ENCODE data around the gene TIGAR. TPM values are rescaled to one million over a fixed set of nuclear protein-coding genes. Genes with fewer than 3 reads are reported as not detected.

The TIGAR gene
- total and polyA plus RNA-seq, 2 donors (not counting 1 experiment from before 2014, with no cell fraction given): 2.3 to 6.6 TPM

DNA sequence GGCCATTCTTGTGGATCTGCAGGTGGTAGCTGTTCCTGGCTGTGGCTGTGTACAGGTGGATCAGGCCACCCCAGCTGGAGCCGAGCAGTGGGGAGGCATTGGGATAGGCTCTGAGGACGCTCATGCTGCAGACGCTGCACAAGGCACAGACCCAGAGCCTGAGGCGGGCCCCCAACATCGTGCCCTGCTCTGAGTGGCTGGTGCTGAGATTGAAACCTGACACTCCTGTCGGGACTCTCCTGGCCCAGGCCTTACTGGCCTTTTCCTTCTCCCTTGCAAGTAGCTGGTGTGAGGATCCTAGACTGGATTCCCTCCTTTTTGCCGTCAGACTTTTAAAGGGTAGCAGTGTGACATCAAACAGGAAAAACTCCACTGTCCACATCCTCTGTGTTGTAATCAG, 58.4 kb downstream of the TIGAR start, which contains the start of gene FGF23:
Gene FGF23 (minus strand): TSS at position 308 of the 400 bp plus-strand sequence. CDS start 130 bp downstream, at position 178.
- Histone ChIP-seq H3K4me1 (ENCODE audit: control insufficient read depth in 2 of 2, insufficient read depth in 2 of 2, low read length in 2 of 2) (no peaks in the 10 kb centered on the region), H3K4me2 (replicated peaks; ENCODE audit: low read depth, low read length, poor library complexity, severe bottlenecking) (no peak within 1 kb of the TSS), H3K36me3 (replicated peaks in 1 of 2; ENCODE audit: control extremely low read depth in 1 of 2, control insufficient read depth in 1 of 2, extremely low read depth in 1 of 2, insufficient read depth in 2 of 2, low read length in 1 of 2) (no peaks in the 10 kb centered on the region), H3K4me3 (ENCODE audit: control extremely low read depth in 1 of 5, extremely low read depth in 1 of 5, insufficient read depth in 1 of 5, low read depth in 2 of 5, low read length in 4 of 5) (no peak within 1 kb of the TSS), H3K9me3 (ENCODE audit: control extremely low read depth in 1 of 3, control insufficient read depth in 2 of 3, insufficient read depth in 1 of 3, low read length in 2 of 3) (no peaks in the 10 kb centered on the region), H4K20me1 (ENCODE audit: control insufficient read depth, insufficient read depth, low read length, poor library complexity, severe bottlenecking) (no peaks in the 10 kb centered on the region), H3K79me2 (ENCODE audit: control insufficient read depth, insufficient read depth, low read length) (no peaks in the 10 kb centered on the region), H3K9ac (ENCODE audit: low read length) (no peak within 1 kb of the TSS), H2AFZ (ENCODE audit: insufficient read depth, low read depth, low read length, poor library complexity, severe bottlenecking) (no peak within 1 kb of the TSS), H3K27ac (ENCODE audit: low read length in 2 of 2) (no peak within 1 kb of the TSS), H3K27me3 (replicated peaks in 1 of 4; ENCODE audit: control extremely low read depth in 1 of 4, control insufficient read depth in 3 of 4, insufficient read depth in 4 of 4, low read length in 3 of 4) (peaks cover 0 to 13% (median 10%) of the 10 kb centered on the region in 4 experiments)
- no peak for DNase-seq
- ChIA-PET POLR2A (no interaction called here), CTCF (no interaction called here)
- 50% methylated on average over 6 of the region's 7 CpGs for WGBS (ENCODE audit: insufficient coverage)
- intact Hi-C loops (cut with micrococcal nuclease): no loop called here
- no peak within 1 kb of the TSS for H3K27ac Mint-ChIP-seq
- no peaks in the 10 kb centered on the region for H3K4me1 Mint-ChIP-seq
- ATAC-seq (ENCODE audit: low read depth): no peak
- TF ChIP-seq, protein P1, sequence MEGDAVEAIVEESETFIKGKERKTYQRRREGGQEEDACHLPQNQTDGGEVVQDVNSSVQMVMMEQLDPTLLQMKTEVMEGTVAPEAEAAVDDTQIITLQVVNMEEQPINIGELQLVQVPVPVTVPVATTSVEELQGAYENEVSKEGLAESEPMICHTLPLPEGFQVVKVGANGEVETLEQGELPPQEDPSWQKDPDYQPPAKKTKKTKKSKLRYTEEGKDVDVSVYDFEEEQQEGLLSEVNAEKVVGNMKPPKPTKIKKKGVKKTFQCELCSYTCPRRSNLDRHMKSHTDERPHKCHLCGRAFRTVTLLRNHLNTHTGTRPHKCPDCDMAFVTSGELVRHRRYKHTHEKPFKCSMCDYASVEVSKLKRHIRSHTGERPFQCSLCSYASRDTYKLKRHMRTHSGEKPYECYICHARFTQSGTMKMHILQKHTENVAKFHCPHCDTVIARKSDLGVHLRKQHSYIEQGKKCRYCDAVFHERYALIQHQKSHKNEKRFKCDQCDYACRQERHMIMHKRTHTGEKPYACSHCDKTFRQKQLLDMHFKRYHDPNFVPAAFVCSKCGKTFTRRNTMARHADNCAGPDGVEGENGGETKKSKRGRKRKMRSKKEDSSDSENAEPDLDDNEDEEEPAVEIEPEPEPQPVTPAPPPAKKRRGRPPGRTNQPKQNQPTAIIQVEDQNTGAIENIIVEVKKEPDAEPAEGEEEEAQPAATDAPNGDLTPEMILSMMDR (IDR thresholded peaks at IDR 0.05): no peak
- no peak for TF ChIP-seq EZH2 (IDR thresholded peaks at IDR 0.05; ENCODE audit: borderline replicate concordance, insufficient read depth, low read depth, low read length, poor library complexity, severe bottlenecking)
- H3K4me3 Mint-ChIP-seq: no peak within 1 kb of the TSS
- H3K27me3 Mint-ChIP-seq: peaks cover 44% of the 10 kb centered on the region
- H3K9me3 Mint-ChIP-seq (ENCODE audit: insufficient read depth): no peaks in the 10 kb centered on the region

DNA sequence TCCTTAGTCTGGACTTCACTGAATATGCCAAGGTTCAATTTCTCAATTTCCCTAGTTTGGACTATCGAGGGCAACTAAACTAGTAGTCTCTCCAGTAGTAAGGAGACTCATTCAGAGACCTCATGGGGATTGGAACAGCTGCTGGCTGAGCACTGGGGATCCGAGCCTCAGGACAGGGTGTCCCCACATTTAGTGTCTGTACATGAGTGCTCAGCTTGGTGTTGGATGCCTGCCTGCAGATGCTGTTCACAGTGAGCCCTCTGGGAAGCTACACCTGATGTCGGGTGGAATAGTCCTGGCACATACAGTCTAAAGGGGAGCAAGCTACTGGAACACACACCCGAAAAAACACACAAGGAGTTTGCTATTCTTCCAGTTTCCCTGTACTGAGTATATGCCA, 59.3 kb downstream of the TIGAR start:
- H3K4me3 ChIP-seq (ENCODE audit: control extremely low read depth in 1 of 5, extremely low read depth in 1 of 5, insufficient read depth in 1 of 5, low read depth in 2 of 5, low read length in 4 of 5): no peak overlapping the region
- H3K27me3 Mint-ChIP-seq: peaks cover 37% of the 10 kb centered on the region
- no peak for ATAC-seq (ENCODE audit: low read depth)
- intact Hi-C loops (cut with micrococcal nuclease): no loop called here
- H3K4me3 Mint-ChIP-seq: no peak overlapping the region
- no peaks in the 10 kb centered on the region for H3K79me2 ChIP-seq (ENCODE audit: control insufficient read depth, insufficient read depth, low read length)
- no peak overlapping the region for H3K27ac Mint-ChIP-seq
- H3K4me2 ChIP-seq (replicated peaks; ENCODE audit: low read depth, low read length, poor library complexity, severe bottlenecking): no peak overlapping the region
- TF ChIP-seq EZH2 (IDR thresholded peaks at IDR 0.05; ENCODE audit: borderline replicate concordance, insufficient read depth, low read depth, low read length, poor library complexity, severe bottlenecking): no peak
- TF ChIP-seq, protein P1 (IDR thresholded peaks at IDR 0.05): no peak
- H3K9me3 ChIP-seq (ENCODE audit: control extremely low read depth in 1 of 3, control insufficient read depth in 2 of 3, insufficient read depth in 1 of 3, low read length in 2 of 3): no peaks in the 10 kb centered on the region
- POLR2A ChIA-PET: no interaction called here
- H3K27ac ChIP-seq (ENCODE audit: low read length in 2 of 2): no peak overlapping the region
- H3K9ac ChIP-seq (ENCODE audit: low read length): no peak overlapping the region
- no peaks in the 10 kb centered on the region for H3K36me3 ChIP-seq (replicated peaks in 1 of 2; ENCODE audit: control extremely low read depth in 1 of 2, control insufficient read depth in 1 of 2, extremely low read depth in 1 of 2, insufficient read depth in 2 of 2, low read length in 1 of 2)
- DNase-seq: no peak
- CTCF ChIA-PET: no interaction called here
- H2AFZ ChIP-seq (ENCODE audit: insufficient read depth, low read depth, low read length, poor library complexity, severe bottlenecking): no peak overlapping the region
- H4K20me1 ChIP-seq (ENCODE audit: control insufficient read depth, insufficient read depth, low read length, poor library complexity, severe bottlenecking): no peaks in the 10 kb centered on the region
- H3K9me3 Mint-ChIP-seq (ENCODE audit: insufficient read depth): no peaks in the 10 kb centered on the region
- H3K27me3 ChIP-seq (replicated peaks in 1 of 4; ENCODE audit: control extremely low read depth in 1 of 4, control insufficient read depth in 3 of 4, insufficient read depth in 4 of 4, low read length in 3 of 4): peaks cover 0 to 13% (median 10%) of the 10 kb centered on the region in 4 experiments
- H3K4me1 Mint-ChIP-seq: no peaks in the 10 kb centered on the region
- no peaks in the 10 kb centered on the region for H3K4me1 ChIP-seq (ENCODE audit: control insufficient read depth in 2 of 2, insufficient read depth in 2 of 2, low read length in 2 of 2)
- WGBS (ENCODE audit: insufficient coverage): 92% methylated on average over 3 of the region's 4 CpGs
